ENCODE data around the gene ELANE.

DNA sequence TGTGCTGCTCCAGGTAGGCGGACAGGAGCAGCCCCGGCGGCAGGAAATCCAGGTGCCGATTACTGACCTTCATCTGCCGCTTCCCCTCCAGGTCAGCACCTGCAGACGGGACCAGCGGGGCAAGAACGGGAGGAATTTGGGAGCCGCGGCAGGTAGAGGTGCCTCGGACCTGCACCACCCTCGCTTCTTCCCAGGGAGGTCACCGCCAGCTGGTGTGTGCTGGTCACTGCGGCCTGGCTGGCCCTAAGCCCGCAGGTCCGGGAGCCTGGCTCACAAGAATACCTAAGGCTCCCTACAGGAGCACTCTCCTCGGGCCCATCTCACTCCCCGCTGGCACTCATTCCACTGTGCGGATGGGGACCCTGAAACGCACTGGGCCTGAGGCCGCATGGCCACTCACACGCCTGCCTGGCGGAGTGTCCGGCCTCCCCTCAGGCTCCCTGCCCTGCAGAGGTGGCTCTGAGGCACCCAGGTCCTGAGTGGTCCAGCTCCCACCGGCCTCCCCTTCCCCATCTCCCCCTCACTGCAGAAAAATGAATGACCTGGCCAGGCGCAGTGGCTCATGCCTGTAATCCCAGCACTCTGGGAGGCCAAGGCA lies 45.4 kb downstream of the ELANE start:
- TF ChIP-seq, protein P1, sequence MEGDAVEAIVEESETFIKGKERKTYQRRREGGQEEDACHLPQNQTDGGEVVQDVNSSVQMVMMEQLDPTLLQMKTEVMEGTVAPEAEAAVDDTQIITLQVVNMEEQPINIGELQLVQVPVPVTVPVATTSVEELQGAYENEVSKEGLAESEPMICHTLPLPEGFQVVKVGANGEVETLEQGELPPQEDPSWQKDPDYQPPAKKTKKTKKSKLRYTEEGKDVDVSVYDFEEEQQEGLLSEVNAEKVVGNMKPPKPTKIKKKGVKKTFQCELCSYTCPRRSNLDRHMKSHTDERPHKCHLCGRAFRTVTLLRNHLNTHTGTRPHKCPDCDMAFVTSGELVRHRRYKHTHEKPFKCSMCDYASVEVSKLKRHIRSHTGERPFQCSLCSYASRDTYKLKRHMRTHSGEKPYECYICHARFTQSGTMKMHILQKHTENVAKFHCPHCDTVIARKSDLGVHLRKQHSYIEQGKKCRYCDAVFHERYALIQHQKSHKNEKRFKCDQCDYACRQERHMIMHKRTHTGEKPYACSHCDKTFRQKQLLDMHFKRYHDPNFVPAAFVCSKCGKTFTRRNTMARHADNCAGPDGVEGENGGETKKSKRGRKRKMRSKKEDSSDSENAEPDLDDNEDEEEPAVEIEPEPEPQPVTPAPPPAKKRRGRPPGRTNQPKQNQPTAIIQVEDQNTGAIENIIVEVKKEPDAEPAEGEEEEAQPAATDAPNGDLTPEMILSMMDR (IDR thresholded peaks at IDR 0.05): no peak
- TF ChIP-seq POLR2A (IDR thresholded peaks at IDR 0.05): no peak

Data from esophagus squamous epithelium (tissue), 4 donors.